NCI-H2029 (cell line): Measurements from ENCODE around the gene BBS5.

Source experiments
- DNase-seq: peaks from one replicate; lab custom pipeline; 2025; lab: John Stamatoyannopoulos, UW

BBS5 gene

GRCh38 chr2:169546756-169547155 lies 67.5 kb downstream of the BBS5 start:
- DNase-seq: no peak
